ENCODE results near the gene NTN1.

Gene NTN1

DNA sequence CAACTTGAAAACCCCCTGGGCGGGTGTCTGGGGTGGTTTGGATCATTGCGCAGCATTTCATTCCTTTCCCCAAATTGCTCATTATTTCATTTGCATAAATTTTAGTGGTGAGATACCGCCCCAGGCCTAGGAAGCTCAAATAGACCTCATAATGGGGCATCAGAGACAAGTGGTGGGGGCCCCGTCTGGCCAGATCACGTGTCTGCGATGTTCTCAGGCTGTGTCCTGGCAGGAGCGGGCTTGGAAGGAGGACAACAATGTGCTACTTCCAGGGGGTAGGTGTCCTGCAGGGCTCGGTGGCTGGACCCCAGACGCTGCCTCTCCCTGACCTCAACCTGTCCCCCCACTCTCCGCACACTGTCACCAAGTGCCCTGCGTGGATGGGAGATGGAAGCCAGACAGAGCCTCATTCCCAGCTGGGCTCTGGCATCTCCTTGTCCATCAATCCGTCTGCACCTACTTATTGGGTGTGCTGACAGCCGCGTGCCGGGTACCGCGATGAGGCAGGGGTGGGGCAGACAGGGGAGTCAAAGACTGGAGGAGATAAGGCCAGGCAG, 116.9 kb downstream of the NTN1 start:
- TF ChIP-seq, protein P1, sequence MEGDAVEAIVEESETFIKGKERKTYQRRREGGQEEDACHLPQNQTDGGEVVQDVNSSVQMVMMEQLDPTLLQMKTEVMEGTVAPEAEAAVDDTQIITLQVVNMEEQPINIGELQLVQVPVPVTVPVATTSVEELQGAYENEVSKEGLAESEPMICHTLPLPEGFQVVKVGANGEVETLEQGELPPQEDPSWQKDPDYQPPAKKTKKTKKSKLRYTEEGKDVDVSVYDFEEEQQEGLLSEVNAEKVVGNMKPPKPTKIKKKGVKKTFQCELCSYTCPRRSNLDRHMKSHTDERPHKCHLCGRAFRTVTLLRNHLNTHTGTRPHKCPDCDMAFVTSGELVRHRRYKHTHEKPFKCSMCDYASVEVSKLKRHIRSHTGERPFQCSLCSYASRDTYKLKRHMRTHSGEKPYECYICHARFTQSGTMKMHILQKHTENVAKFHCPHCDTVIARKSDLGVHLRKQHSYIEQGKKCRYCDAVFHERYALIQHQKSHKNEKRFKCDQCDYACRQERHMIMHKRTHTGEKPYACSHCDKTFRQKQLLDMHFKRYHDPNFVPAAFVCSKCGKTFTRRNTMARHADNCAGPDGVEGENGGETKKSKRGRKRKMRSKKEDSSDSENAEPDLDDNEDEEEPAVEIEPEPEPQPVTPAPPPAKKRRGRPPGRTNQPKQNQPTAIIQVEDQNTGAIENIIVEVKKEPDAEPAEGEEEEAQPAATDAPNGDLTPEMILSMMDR (conservative IDR thresholded peaks at IDR 0.05; ENCODE audit: low read depth, low read length) = no peak
- Histone ChIP-seq H3K4me1 (ENCODE audit: low read depth, poor library complexity, severe bottlenecking) (no peaks in the 10 kb centered on the region), H3K36me3 (ENCODE audit: insufficient read depth) (no peaks in the 10 kb centered on the region), H3K79me2 (ENCODE audit: insufficient read depth, low read depth) (no peaks in the 10 kb centered on the region), H3K4me2 (no peak overlapping the region), H3K4me3 (IDR thresholded peaks at IDR 0.05; ENCODE audit: insufficient read depth, low read depth, low read length) (no peak overlapping the region), H3K9ac (no peak overlapping the region), H2AFZ (ENCODE audit: low read depth) (no peak overlapping the region), H3K27me3 (ENCODE audit: insufficient read depth, low read depth) (no peaks in the 10 kb centered on the region), H3K27ac (no peak overlapping the region), H4K20me1 (ENCODE audit: insufficient read depth) (no peaks in the 10 kb centered on the region)

DNA sequence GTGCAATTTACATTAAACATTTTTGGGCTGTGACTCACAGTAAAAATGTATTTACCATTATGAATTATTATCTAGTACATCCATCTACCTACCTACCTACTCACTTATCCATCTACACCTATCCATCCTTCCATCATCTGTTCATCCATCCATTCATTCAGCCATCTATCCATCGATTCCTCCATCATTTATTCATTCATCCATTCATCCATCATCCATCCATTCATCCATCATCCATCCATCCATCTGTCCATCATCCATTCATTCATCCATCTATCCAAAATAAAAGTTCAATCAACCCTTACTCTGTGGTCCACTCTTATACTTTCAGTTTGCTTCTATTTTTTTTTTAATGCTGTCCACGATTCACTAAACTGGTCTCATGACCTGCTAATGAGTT, 118.4 kb downstream of the NTN1 start:
- no peaks in the 10 kb centered on the region for H3K27me3 ChIP-seq (ENCODE audit: insufficient read depth, low read depth)
- no peak overlapping the region for H3K9ac ChIP-seq
- H3K4me1 ChIP-seq (ENCODE audit: low read depth, poor library complexity, severe bottlenecking) = no peaks in the 10 kb centered on the region
- TF ChIP-seq, protein P1 (conservative IDR thresholded peaks at IDR 0.05; ENCODE audit: low read depth, low read length) = no peak
- H3K4me3 ChIP-seq (IDR thresholded peaks at IDR 0.05; ENCODE audit: insufficient read depth, low read depth, low read length) = no peak overlapping the region
- H3K79me2 ChIP-seq (ENCODE audit: insufficient read depth, low read depth) = no peaks in the 10 kb centered on the region
- H3K4me2 ChIP-seq = no peak overlapping the region
- H3K36me3 ChIP-seq (ENCODE audit: insufficient read depth) = no peaks in the 10 kb centered on the region
- no peaks in the 10 kb centered on the region for H4K20me1 ChIP-seq (ENCODE audit: insufficient read depth)
- no peak overlapping the region for H3K27ac ChIP-seq
- no peak overlapping the region for H2AFZ ChIP-seq (ENCODE audit: low read depth)

DNA sequence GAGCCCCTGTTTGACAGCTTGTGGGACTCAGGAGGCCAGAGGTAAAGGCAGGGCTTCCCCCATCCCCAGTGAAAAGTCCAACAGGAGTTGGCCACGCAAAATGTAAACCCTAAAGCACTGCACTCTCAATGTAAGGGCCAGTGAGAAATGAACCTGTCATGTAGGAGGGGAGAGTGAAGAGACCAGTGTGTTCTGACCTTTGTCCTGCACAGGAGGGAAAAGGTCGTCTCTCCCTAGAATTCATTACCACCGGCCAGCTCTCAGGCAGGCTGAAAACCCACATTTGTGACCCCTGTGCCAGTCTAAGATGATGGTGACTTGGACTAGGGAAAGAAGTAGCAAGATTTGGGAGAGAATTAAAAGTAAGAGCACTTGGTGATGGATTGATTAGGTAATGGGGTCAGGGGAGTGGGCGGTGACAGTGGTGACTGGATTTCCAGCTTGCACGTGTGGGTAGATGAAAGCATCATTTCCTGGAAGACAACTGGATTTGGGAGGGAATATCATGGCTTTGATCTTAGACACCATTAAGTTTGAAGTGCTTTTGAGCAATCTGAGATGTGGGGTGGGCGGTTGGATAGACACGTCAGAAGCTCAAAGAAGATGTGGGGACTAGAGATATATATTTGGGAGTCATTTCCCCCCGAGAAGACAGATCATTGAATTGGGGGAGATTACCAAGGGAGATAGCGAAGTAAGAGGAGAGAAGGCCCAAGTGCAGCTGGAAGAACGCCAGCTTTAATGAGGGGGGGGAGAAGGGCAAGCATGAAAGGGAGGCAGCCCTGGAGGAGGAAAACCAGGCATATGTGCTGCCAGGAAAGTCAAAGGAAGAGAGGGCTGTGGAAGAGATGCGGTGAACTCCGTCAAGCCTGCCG, 119.5 kb downstream of the NTN1 start:
- H4K20me1 ChIP-seq (ENCODE audit: insufficient read depth) = no peaks in the 10 kb centered on the region

DNA sequence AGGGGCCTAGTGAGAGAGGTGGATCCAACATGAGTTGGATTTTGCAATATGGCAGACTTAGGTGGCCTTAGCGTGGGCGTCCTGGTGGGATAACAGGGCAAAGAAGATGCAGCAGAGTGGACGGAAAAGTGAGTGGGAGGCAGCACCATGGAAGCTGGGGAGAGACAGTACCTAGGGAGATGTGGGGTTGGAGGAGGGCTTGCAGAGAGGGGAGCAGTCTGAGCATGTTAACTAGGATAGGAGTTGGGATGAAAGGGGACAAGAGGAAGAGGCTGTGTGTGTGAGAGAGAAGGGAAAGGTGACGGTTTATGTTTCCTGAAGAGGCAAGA, 120.1 kb downstream of the NTN1 start:
- H3K4me3 ChIP-seq (IDR thresholded peaks at IDR 0.05; ENCODE audit: insufficient read depth, low read depth, low read length) = no peak overlapping the region

More for the DNA sequence above, 119.5 kb downstream of the NTN1 start:
- H3K27me3 ChIP-seq (ENCODE audit: insufficient read depth, low read depth) = no peaks in the 10 kb centered on the region
- no peak overlapping the region for H3K4me3 ChIP-seq (IDR thresholded peaks at IDR 0.05; ENCODE audit: insufficient read depth, low read depth, low read length)
- no peaks in the 10 kb centered on the region for H3K4me1 ChIP-seq (ENCODE audit: low read depth, poor library complexity, severe bottlenecking)
- no peak overlapping the region for H3K4me2 ChIP-seq
- no peaks in the 10 kb centered on the region for H3K79me2 ChIP-seq (ENCODE audit: insufficient read depth, low read depth)
- TF ChIP-seq, protein P1 (conservative IDR thresholded peaks at IDR 0.05; ENCODE audit: low read depth, low read length) = no peak
- H3K36me3 ChIP-seq (ENCODE audit: insufficient read depth) = no peaks in the 10 kb centered on the region
- H3K27ac ChIP-seq = no peak overlapping the region
- no peak overlapping the region for H3K9ac ChIP-seq
- no peak overlapping the region for H2AFZ ChIP-seq (ENCODE audit: low read depth)

More for the DNA sequence above, 120.1 kb downstream of the NTN1 start:
- Histone ChIP-seq H3K4me1 (ENCODE audit: low read depth, poor library complexity, severe bottlenecking) (no peaks in the 10 kb centered on the region), H2AFZ (ENCODE audit: low read depth) (no peak overlapping the region), H3K79me2 (ENCODE audit: insufficient read depth, low read depth) (no peaks in the 10 kb centered on the region), H4K20me1 (ENCODE audit: insufficient read depth) (no peaks in the 10 kb centered on the region), H3K36me3 (ENCODE audit: insufficient read depth) (no peaks in the 10 kb centered on the region), H3K4me2 (no peak overlapping the region), H3K27ac (no peak overlapping the region), H3K27me3 (ENCODE audit: insufficient read depth, low read depth) (no peaks in the 10 kb centered on the region), H3K9ac (no peak overlapping the region)
- TF ChIP-seq, protein P1 (conservative IDR thresholded peaks at IDR 0.05; ENCODE audit: low read depth, low read length) = no peak

Data from KMS-11 (cell line).